Naive thymus-derived CD4-positive, alpha-beta T cell (primary cell): ENCODE measurements around the gene CAB39L. TPM values are rescaled to one million over a fixed set of nuclear protein-coding genes. Genes with fewer than 3 reads are reported as not detected.
A peak's percentile ranks its signal among the peaks of the same experiment; 100 is the strongest.

Experiments
- ATAC-seq: fragments of 150-1000 bp; cut with Tn5 transposase; 2 replicates; pipeline ENCODE4 v1.10.0; 2021; ENCODE audit warnings: mild to moderate bottlenecking, moderate library complexity
- CTCF ChIA-PET: fragments of 350-600 bp; sonication (Branson Sonifier 250); formaldehyde crosslinking; loops from one replicate; lab custom pipeline; 2021; ENCODE audit warnings: antibody characterized with exemption; lab: Charles Lee
- POLR2A ChIA-PET: fragments of 350-600 bp; sonication (Branson Sonifier 250); formaldehyde crosslinking; loops from one replicate; lab custom pipeline; 2021; ENCODE audit warnings: antibody characterized with exemption, inconsistent platforms; lab: Charles Lee
- DNase-seq, 9 donors: peaks; one replicate each; pipeline versions ENCODE4 v3.0.0 to v3.0.0-alpha.2; 2020 to 2022; ENCODE audit warnings: mixed read lengths in 1 of 9
- H3K27ac ChIP-seq: one replicate; pipeline ENCODE4 v1.7.0; 2013; ENCODE audit warnings: mild to moderate bottlenecking, low read depth, low read length, moderate library complexity
- H3K27me3 ChIP-seq, 2 donors: one replicate each; pipeline ENCODE4 v1.7.0; 2013; ENCODE audit warnings: low read length in 2 of 2, mild to moderate bottlenecking in 2 of 2, moderate library complexity in 2 of 2; ENCODE audit not compliant: control insufficient read depth in 2 of 2, insufficient read depth in 2 of 2
- H3K36me3 ChIP-seq, 3 experiments: 1 replicate in 2 of 3; 2 replicates in 1 of 3; pipeline ENCODE4 v1.7.0; 2013; ENCODE audit warnings: low read length in 3 of 3, mild to moderate bottlenecking in 3 of 3, moderate library complexity in 1 of 3; ENCODE audit not compliant: insufficient read depth in 3 of 3, control insufficient read depth in 2 of 3
- H3K4me1 ChIP-seq, 2 donors: one replicate each; pipeline ENCODE4 v1.7.0; 2013; ENCODE audit warnings: low read length in 2 of 2, mild to moderate bottlenecking in 2 of 2, moderate library complexity in 1 of 2; ENCODE audit not compliant: control insufficient read depth in 2 of 2, insufficient read depth in 2 of 2
- H3K4me3 ChIP-seq: 2 replicates; pipeline ENCODE4 v1.7.0; 2013; ENCODE audit warnings: mild to moderate bottlenecking, low read length
- H3K9me3 ChIP-seq, 3 experiments: 1 replicate in 2 of 3; 2 replicates in 1 of 3; pipeline ENCODE4 v1.7.0; 2013; ENCODE audit warnings: low read length in 3 of 3; ENCODE audit not compliant: control insufficient read depth in 2 of 3
- H3K27ac Mint-ChIP-seq, 9 donors: one replicate each; pipeline ENCODE4 v1.8.0; 2020 to 2022; ENCODE audit warnings: mixed read lengths in 9 of 9, mild to moderate bottlenecking in 8 of 9, moderate library complexity in 5 of 9, inconsistent platforms in 2 of 9
- H3K27me3 Mint-ChIP-seq, 5 donors: one replicate each; pipeline ENCODE4 v1.8.0; 2021 to 2022; ENCODE audit warnings: mixed read lengths in 5 of 5, mild to moderate bottlenecking in 1 of 5
- H3K36me3 Mint-ChIP-seq, 5 donors: one replicate each; pipeline ENCODE4 v1.8.0; 2020 to 2022; ENCODE audit warnings: mixed read lengths in 5 of 5, mild to moderate bottlenecking in 3 of 5, inconsistent platforms in 1 of 5
- H3K4me1 Mint-ChIP-seq, 7 donors: one replicate each; pipeline ENCODE4 v1.8.0; 2020 to 2022; ENCODE audit warnings: mixed read lengths in 7 of 7, mild to moderate bottlenecking in 3 of 7, inconsistent platforms in 1 of 7
- H3K4me3 Mint-ChIP-seq, 10 donors: one replicate each; pipeline ENCODE4 v1.8.0; 2020 to 2022; ENCODE audit warnings: mild to moderate bottlenecking in 10 of 10, mixed read lengths in 10 of 10, moderate library complexity in 6 of 10, inconsistent platforms in 2 of 10
- H3K9me3 Mint-ChIP-seq, 11 donors: one replicate each; pipeline ENCODE4 v1.8.0; 2020 to 2022; ENCODE audit warnings: mixed read lengths in 11 of 11, mild to moderate bottlenecking in 4 of 11, inconsistent platforms in 1 of 11, moderate library complexity in 1 of 11
- intact Hi-C, 2 donors: fragments of 100-400 bp; cut with micrococcal nuclease; formaldehyde crosslinking; loops; one replicate each; pipeline ENCODE4 v1.15.1; 2023
- polyA plus RNA-seq, 2 donors: library from polyadenylated mRNA; unstranded; fragments of 300-500 nt; fragmentation: Illumina TruSeq; gene quantifications; one replicate each; pipeline ENCODE4 v1.2.3, GENCODE V29; 2021
- total RNA-seq, 6 experiments: library from RNA in 5 of 6; stranded (reverse) in 5 of 6; gene quantifications; 1 replicate in 5 of 6; 2 replicates in 1 of 6; pipeline ENCODE4 v1.2.3 and lab custom pipeline; 2021 to 2026

Gene CAB39L
- total and polyA plus RNA-seq, 7 experiments from 2014 or later, result 2.9 to 5.9 (median 4.6) TPM

DNA sequence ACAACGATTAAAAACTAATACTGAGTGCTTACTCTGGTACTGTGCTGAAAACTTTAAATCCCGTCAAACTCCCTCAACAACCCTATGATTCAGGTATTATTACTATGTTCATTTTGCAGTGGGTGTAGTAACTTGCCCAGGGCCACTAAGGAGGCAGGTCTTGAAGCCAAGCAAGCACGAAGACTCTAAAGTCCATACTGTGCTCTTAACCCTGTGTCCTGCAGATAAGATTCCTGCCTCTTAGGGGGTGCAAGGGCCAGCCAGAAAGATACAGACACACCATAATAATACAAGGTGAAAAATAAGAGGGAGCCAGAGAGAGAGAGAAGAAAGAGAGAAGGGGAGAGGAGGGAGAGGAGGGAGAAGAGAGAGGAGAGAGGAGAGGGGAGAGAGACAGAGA is 100.6 kb downstream of the CAB39L start:
- H3K36me3 Mint-ChIP-seq, result peaks cover 0 to 21% (median 5%) of the 10 kb centered on the region in 5 donors
- Histone ChIP-seq H3K4me1 (no peaks in the 10 kb centered on the region), H3K9me3 (no peaks in the 10 kb centered on the region), H3K4me3 (no peak overlapping the region), H3K27ac (no peak overlapping the region), H3K27me3 (no peaks in the 10 kb centered on the region), H3K36me3 (no peaks in the 10 kb centered on the region)
- H3K9me3 Mint-ChIP-seq, result no peaks in the 10 kb centered on the region
- intact Hi-C loops, result no loop called here
- no peaks in the 10 kb centered on the region for H3K27me3 Mint-ChIP-seq
- ATAC-seq (no peak), DNase-seq (no peak)
- peak overlapping the region in 1 of 9 donors; percentile 73 for H3K27ac Mint-ChIP-seq
- H3K4me3 Mint-ChIP-seq, result no peak overlapping the region
- POLR2A ChIA-PET, result no interaction called here
- H3K4me1 Mint-ChIP-seq, result peaks cover 0 to 11% (median 8%) of the 10 kb centered on the region in 7 donors
- CTCF ChIA-PET, result interaction anchor here (0.6 kb wide), 1 partner anchor 482 kb away, joined by 4 read pairs; no protein-coding TSS in a partner anchor

DNA sequence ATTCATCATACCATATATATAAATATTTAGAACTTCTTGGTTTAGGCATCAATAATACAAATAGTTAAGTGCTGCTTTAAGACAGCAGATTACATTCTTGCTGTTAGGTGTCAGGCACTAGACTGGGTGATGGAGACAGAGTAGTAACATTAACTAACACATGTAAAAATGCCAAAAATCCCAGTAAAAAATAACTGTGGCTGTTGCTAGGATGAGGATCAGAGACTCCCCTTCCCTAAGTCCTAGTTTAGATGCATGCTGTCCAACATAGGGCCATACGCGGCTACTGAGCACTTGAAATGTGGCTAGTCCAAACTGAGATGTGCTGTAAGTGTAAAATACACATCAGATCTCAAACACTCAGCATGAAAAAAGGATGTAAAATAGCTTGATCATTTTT is 101.4 kb downstream of the CAB39L start:
- intact Hi-C loops, result no loop called here
- Histone ChIP-seq H3K9me3 (no peaks in the 10 kb centered on the region), H3K4me3 (no peak overlapping the region), H3K27me3 (no peaks in the 10 kb centered on the region), H3K4me1 (no peaks in the 10 kb centered on the region), H3K36me3 (no peaks in the 10 kb centered on the region), H3K27ac (no peak overlapping the region)
- ChIA-PET POLR2A (no interaction called here), CTCF (no interaction called here)
- H3K36me3 Mint-ChIP-seq, result peaks cover 0 to 25% (median 5%) of the 10 kb centered on the region in 5 donors
- H3K4me1 Mint-ChIP-seq, result peaks cover 0 to 11% (median 8%) of the 10 kb centered on the region in 7 donors
- H3K9me3 Mint-ChIP-seq, result no peaks in the 10 kb centered on the region
- H3K27me3 Mint-ChIP-seq, result no peaks in the 10 kb centered on the region
- H3K27ac Mint-ChIP-seq, result no peak overlapping the region
- DNase-seq (no peak), ATAC-seq (no peak)
- no peak overlapping the region for H3K4me3 Mint-ChIP-seq

GRCh38 chr13:49341941-49342340 is 101.9 kb downstream of the CAB39L start:
- Histone ChIP-seq H3K9me3 (no peaks in the 10 kb centered on the region), H3K27me3 (no peaks in the 10 kb centered on the region), H3K4me3 (no peak overlapping the region), H3K36me3 (no peaks in the 10 kb centered on the region), H3K27ac (no peak overlapping the region), H3K4me1 (no peaks in the 10 kb centered on the region)
- ATAC-seq, result no peak
- intact Hi-C loops, result no loop called here
- Mint-ChIP-seq H3K36me3 (peaks cover 0 to 29% (median 5%) of the 10 kb centered on the region in 5 donors), H3K4me1 (peaks cover 0 to 11% (median 8%) of the 10 kb centered on the region in 7 donors), H3K9me3 (no peaks in the 10 kb centered on the region), H3K4me3 (no peak overlapping the region), H3K27me3 (no peaks in the 10 kb centered on the region), H3K27ac (no peak overlapping the region)
- POLR2A ChIA-PET, result no interaction called here
- CTCF ChIA-PET, result no interaction called here
- no peak for DNase-seq

GRCh38 chr13:49341517-49341916 is 102.3 kb downstream of the CAB39L start:
- Histone ChIP-seq H3K36me3 (no peaks in the 10 kb centered on the region), H3K27ac (no peak overlapping the region), H3K27me3 (no peaks in the 10 kb centered on the region), H3K9me3 (no peaks in the 10 kb centered on the region), H3K4me3 (no peak overlapping the region), H3K4me1 (no peaks in the 10 kb centered on the region)
- H3K4me3 Mint-ChIP-seq, result no peak overlapping the region
- peaks cover 0 to 31% (median 5%) of the 10 kb centered on the region in 5 donors for H3K36me3 Mint-ChIP-seq
- intact Hi-C loops, result no loop called here
- CTCF ChIA-PET, result no interaction called here
- no peak for DNase-seq
- no peaks in the 10 kb centered on the region for H3K9me3 Mint-ChIP-seq
- POLR2A ChIA-PET, result no interaction called here
- H3K27ac Mint-ChIP-seq, result no peak overlapping the region
- ATAC-seq, result no peak
- H3K27me3 Mint-ChIP-seq, result peaks cover 0 to 2% (median 0%) of the 10 kb centered on the region in 5 donors
- peaks cover 0 to 11% (median 8%) of the 10 kb centered on the region in 7 donors for H3K4me1 Mint-ChIP-seq

- CTCF ChIA-PET, result no interaction called here
Measured at GRCh38 chr13:49340161-49340560, 103.7 kb downstream of the CAB39L start.

DNA sequence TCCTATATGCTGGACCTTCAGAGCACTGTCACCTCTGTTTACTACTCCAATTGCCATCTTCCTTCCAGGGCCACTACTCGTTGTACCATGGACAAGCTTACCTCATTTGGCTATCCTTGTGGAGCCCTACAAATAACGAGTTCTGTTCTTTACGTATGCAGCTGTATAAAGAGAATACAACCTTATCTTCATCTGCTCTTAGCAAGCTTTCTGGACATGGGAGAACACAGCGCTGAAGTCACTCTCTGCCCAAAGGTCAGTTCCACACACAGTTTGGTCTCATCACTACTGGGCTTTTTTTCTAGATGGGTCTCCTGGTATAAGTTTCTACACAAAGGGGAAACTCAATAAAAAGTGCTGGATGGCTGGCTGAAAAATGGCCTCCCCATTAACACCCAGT is 107.2 kb downstream of the CAB39L start:
- Histone ChIP-seq H3K9me3 (no peaks in the 10 kb centered on the region), H3K36me3 (no peaks in the 10 kb centered on the region), H3K4me1 (no peaks in the 10 kb centered on the region), H3K27ac (no peak overlapping the region), H3K27me3 (no peaks in the 10 kb centered on the region), H3K4me3 (no peak overlapping the region)
- Mint-ChIP-seq H3K9me3 (no peaks in the 10 kb centered on the region), H3K36me3 (peaks cover 0 to 35% (median 5%) of the 10 kb centered on the region in 5 donors), H3K4me1 (no peaks in the 10 kb centered on the region), H3K27ac (no peak overlapping the region), H3K27me3 (peaks cover 0 to 5% (median 0%) of the 10 kb centered on the region in 5 donors), H3K4me3 (no peak overlapping the region)
- DNase-seq (no peak), ATAC-seq (no peak)
- ChIA-PET CTCF (no interaction called here), POLR2A (interaction anchor here (0.8 kb wide), 1 partner anchor 324 kb away, joined by 3 read pairs; no protein-coding TSS in a partner anchor)
- intact Hi-C loops, result no loop called here

More at GRCh38 chr13:49340161-49340560, 103.7 kb downstream of the CAB39L start:
- no peak overlapping the region for H3K27ac Mint-ChIP-seq
- POLR2A ChIA-PET, result interaction anchor here (0.5 kb wide), 1 partner anchor 450 kb away, joined by 3 read pairs; no protein-coding TSS in a partner anchor
- Histone ChIP-seq H3K4me1 (no peaks in the 10 kb centered on the region), H3K9me3 (no peaks in the 10 kb centered on the region), H3K36me3 (no peaks in the 10 kb centered on the region), H3K27ac (no peak overlapping the region), H3K4me3 (no peak overlapping the region), H3K27me3 (no peaks in the 10 kb centered on the region)
- intact Hi-C loops, result no loop called here
- peaks cover 0 to 11% (median 8%) of the 10 kb centered on the region in 7 donors for H3K4me1 Mint-ChIP-seq
- peaks cover 0 to 32% (median 5%) of the 10 kb centered on the region in 5 donors for H3K36me3 Mint-ChIP-seq
- H3K4me3 Mint-ChIP-seq, result no peak overlapping the region
- ATAC-seq (no peak), DNase-seq (no peak)
- H3K9me3 Mint-ChIP-seq, result no peaks in the 10 kb centered on the region
- H3K27me3 Mint-ChIP-seq, result peaks cover 0 to 3% (median 0%) of the 10 kb centered on the region in 5 donors

DNA sequence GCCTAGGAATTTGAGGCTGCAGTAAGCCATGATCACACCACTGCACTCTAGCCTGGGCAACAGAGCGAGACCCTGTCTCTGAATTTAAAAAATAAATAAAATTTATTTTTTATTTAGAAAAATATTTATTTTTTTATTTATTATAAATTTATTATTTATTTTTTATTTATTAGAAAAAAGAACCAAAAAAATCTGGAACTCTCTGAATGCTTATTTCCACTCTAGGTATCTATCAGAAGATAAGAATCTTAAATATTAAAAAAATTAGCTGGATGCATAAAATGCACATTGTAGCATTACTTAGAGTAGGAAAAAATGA is 113.4 kb downstream of the CAB39L start:
- no peak overlapping the region for H3K27ac ChIP-seq
- H3K27me3 ChIP-seq, result no peaks in the 10 kb centered on the region
- no peaks in the 10 kb centered on the region for H3K36me3 ChIP-seq
- Mint-ChIP-seq H3K4me1 (no peaks in the 10 kb centered on the region), H3K27ac (no peak overlapping the region), H3K9me3 (no peaks in the 10 kb centered on the region), H3K4me3 (no peak overlapping the region), H3K36me3 (peaks cover 0 to 17% (median 0%) of the 10 kb centered on the region in 5 donors), H3K27me3 (peaks cover 0 to 2% (median 0%) of the 10 kb centered on the region in 5 donors)
- DNase-seq (no peak), ATAC-seq (no peak)
- no peaks in the 10 kb centered on the region for H3K9me3 ChIP-seq
- ChIA-PET POLR2A (no interaction called here), CTCF (interaction anchor here (0.6 kb wide), 1 partner anchor 149 kb away, joined by 4 read pairs; no protein-coding TSS in a partner anchor)
- intact Hi-C loops, result no loop called here
- H3K4me3 ChIP-seq, result no peak overlapping the region
- no peaks in the 10 kb centered on the region for H3K4me1 ChIP-seq
